GM18526 (cell line): ENCODE data around the gene WDR3.

Experiments used
- POLR2A ChIP-seq: IDR thresholded peaks from 3 replicates; pipeline ENCODE4 v1.6.1; 2011; ENCODE audit not compliant: insufficient read length; ENCODE audit errors: extremely low read depth

WDR3 gene

GRCh38 chr1:117929343-117930172 lies at the start of gene WDR3, which contains the start of gene GDAP2:
Gene WDR3, plus strand, starts transcription at chr1:117929739. Its CDS starts 3,581 bp downstream, at chr1:117933320.
Gene GDAP2, minus strand, starts transcription at chr1:117929621. Its CDS starts 9,264 bp downstream, at chr1:117920357.
- peak; percentile 79 for TF ChIP-seq POLR2A

GRCh38 chr1:117883616-117884015 lies 45.9 kb upstream of the WDR3 start:
- TF ChIP-seq POLR2A, result no peak

GRCh38 chr1:117886101-117886795 lies 43.3 kb upstream of the WDR3 start:
- TF ChIP-seq POLR2A, result no peak

- no peak for TF ChIP-seq POLR2A
These were observed 39.1 kb upstream of the WDR3 start for GRCh38 chr1:117890452-117890851.

GRCh38 chr1:117892512-117892911 lies 37.0 kb upstream of the WDR3 start:
- TF ChIP-seq POLR2A, result no peak

GRCh38 chr1:117894078-117894477 lies 35.5 kb upstream of the WDR3 start:
- TF ChIP-seq POLR2A, result no peak

GRCh38 chr1:117895482-117896114 lies 33.9 kb upstream of the WDR3 start:
- TF ChIP-seq POLR2A, result no peak

GRCh38 chr1:117897551-117897950 lies 32.0 kb upstream of the WDR3 start:
- TF ChIP-seq POLR2A, result no peak

GRCh38 chr1:117899801-117900200 lies 29.7 kb upstream of the WDR3 start:
- no peak for TF ChIP-seq POLR2A

- no peak for TF ChIP-seq POLR2A
These were observed 26.6 kb upstream of the WDR3 start for GRCh38 chr1:117902944-117903343.

- no peak for TF ChIP-seq POLR2A
These were observed 25.1 kb upstream of the WDR3 start for GRCh38 chr1:117904485-117904884.

GRCh38 chr1:117905019-117905418 lies 24.5 kb upstream of the WDR3 start:
- no peak for TF ChIP-seq POLR2A

GRCh38 chr1:117911051-117911450 lies 18.5 kb upstream of the WDR3 start:
- TF ChIP-seq POLR2A, result no peak

GRCh38 chr1:117919376-117919775 lies 10.2 kb upstream of the WDR3 start:
- TF ChIP-seq POLR2A, result no peak

GRCh38 chr1:117921991-117922390 lies 7.5 kb upstream of the WDR3 start:
- no peak for TF ChIP-seq POLR2A

- no peak for TF ChIP-seq POLR2A
These were observed 3.6 kb upstream of the WDR3 start for GRCh38 chr1:117925981-117926380.
